NCI-H1436 treated with DMSO at 0.1 percent for 48 hours (cell line): ENCODE results near the gene PARVA.

Source experiments
- DNase-seq: peaks from one replicate; lab custom pipeline; 2025; lab: John Stamatoyannopoulos, UW

Gene PARVA

DNA sequence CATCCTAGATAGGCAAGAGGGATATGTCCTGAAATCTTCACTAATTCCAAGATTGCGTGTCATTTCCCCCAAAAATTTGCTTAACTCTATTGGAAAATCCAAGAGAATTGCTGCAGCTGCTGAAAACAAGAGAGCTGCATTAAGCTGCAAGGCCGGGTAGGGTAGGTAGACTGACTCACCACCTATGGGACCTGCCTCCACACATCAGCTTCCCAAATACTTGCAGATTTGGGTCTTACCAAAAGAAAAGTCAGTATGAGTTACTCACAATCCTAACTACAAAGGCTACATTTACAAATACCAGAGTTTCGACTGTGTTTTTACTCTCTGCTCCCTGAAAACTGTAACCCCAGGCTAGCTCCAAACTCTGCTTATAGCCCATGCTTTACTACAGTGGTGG is 154.3 kb downstream of the PARVA start:
- DNase-seq = no peak

DNA sequence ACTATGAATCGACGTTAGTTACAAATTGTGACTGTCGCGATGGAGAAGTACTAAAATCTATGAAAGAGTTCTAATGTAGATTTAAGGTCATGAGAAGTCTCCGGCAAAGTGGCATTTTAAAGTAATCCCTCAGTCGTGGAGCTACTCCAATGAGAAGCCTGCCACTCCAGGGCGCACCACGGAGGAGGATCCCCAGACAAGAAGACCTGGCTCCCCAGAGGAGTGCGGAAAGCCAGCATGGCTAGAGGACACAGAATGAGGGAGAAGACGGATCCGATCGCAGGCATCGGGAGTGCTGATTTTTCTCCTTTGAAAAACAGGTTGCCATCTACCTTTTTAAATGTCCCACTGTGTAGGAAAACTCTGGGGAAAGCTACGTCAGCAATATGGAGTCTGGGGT is 155.2 kb downstream of the PARVA start:
- DNase-seq = no peak

DNA sequence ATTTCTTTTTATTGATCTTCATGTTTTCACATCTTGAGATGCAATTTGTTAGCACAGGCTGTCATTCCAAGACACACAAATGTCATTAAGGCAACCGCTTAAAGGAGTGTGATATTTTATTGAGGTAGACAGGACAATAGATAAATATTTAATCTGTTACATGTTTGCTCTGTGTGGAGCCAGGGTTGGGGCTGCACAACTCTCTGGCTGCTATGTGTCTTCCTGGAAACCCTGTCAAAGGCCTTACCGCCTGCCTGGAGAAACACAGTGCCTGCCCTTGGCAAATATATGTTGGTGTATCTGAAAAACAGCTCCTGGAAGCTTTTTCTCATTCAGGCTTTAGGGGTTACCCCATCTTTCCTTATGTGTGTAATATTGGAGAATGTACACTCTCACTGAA is 157.2 kb downstream of the PARVA start:
- DNase-seq = no peak

DNA sequence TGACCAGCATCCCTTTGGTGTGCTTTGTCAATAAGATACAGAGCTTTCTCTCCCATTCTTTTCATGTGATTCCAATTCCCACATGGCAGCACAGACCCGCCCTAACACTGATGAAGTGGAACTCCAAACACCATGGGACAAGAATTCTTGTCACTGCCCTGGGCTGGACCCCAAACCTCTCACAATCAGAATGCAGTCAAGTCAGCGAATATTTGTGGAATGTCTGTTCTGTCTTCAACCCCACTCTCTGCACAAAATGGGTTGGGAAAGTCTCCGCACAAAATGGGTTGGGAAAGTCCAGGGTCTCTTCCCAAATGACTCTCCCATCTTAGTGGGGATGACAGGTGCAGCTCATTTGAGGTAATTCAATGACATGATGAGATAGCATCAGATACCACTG is 157.9 kb downstream of the PARVA start:
- DNase-seq = no peak

DNA sequence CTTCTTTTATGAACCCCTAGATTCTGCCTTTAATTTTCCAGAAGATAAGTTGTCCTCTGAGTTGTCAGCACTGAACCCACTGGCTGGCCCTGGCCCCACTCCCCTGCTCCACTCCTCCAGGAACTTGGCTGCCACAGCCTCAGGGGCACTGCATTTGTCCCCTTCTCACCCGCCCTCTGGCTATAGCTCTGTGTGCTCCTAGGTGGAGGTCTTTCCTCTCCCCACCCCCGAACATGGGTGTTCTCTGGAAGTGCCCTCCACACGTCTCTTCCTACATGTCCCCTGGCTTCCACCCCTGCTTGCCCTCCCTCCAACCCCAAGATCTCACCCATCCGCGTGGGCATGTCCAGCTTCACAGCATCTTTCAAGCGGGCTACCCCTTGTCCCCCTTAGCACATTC is 159.2 kb downstream of the PARVA start:
- DNase-seq = no peak

DNA sequence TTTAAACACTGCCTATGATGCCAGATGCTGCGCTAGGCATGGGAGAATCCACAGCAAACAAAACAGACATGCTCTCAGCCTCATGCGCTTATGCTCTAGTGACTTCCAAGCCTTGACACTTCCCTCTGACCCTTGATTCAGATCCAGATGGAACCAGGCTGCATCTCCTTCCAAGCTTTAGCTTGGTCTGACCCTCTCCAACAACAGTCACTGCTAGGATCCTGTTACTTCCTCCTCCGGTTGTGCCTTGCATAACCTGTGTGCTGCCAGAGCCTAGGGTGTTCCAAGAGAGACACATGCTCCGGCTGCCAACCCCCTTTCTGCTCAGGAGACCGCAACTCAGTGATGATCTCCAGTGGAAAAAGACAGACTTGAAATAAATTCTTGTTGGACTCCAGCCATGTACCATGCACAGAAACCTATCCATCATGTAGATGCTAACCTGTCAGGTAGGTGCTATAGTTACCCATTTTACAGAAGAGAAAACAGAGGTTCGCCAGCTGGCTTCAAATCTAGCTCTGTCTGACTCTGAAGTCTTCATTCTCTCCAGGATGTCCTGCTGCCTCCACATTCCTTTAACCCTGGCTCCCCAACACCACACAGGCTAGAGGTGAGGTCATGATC is 160.5 kb downstream of the PARVA start:
- DNase-seq = no peak

DNA sequence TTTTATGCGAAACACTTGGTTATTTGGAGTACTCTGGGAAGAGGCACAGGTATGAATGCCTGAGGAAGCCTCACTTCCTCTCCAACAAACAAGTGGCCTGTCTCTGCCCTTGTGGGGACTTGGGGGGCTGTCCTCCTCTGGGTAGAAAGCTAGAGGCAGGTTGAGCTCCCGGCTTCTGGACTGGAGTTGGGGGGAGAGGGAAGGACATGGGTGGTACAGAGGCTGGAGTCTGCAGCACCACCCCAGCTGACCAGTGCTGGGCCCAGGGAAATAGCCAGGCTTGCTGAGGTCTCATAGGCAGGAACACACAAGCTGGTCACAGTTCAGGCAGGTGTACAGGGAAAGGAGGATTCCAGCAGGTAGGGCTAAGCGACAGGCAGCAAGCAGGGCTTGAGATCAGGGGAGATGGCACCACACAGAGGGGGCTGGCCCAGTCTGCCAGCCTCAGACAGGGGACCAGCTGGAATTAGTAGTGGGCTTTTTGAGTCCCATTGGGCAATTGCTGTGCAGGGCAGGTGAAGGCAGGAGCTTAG is 161.6 kb downstream of the PARVA start:
- DNase-seq = no peak

DNA sequence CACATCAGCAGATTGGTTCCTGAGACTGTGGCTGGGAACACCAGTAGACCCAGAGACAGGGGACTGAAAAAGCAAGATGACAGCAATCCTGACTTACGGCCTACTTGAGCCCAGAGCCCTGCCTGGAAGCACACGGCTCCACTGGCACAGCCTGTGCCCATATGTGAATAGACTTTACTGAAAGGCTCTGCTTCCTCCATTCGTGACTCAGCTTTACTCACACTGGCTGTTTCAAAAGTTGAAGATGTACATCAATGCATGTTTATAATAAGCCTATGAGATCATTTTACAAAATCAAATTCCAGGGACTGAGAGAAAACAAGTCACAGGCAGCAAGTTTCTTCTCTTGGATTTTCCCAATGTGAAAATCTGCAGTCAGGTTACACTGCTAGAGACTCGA is 162.2 kb downstream of the PARVA start:
- no peak for DNase-seq

DNA sequence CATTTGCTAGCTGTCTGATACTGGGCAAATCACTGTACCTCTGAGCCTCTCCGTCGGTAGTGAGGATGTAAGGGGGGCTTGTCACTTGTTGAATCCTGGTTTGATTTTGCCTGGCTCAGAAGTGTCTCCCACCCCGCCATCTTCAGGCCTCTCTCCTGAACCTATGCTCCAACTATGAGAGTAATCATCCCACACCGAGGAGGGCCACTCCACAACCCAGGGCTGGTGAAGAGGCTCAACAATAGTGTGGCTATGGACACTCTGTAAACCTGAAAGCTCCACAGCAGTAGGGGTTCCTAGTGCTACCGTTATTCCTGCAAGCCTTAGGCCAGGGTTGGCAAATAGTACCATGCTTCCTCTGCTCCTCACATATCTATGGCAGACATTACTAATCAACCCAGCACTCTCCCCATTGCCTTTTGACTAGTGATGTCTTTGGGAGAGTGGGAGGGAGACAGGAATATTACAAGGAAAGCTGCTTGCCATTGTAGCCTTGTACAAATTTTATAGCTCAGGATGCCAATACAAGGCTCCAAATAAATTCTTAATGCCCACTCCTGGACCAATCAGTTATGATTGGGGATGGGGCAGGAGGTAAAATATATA is 162.8 kb downstream of the PARVA start:
- no peak for DNase-seq

DNA sequence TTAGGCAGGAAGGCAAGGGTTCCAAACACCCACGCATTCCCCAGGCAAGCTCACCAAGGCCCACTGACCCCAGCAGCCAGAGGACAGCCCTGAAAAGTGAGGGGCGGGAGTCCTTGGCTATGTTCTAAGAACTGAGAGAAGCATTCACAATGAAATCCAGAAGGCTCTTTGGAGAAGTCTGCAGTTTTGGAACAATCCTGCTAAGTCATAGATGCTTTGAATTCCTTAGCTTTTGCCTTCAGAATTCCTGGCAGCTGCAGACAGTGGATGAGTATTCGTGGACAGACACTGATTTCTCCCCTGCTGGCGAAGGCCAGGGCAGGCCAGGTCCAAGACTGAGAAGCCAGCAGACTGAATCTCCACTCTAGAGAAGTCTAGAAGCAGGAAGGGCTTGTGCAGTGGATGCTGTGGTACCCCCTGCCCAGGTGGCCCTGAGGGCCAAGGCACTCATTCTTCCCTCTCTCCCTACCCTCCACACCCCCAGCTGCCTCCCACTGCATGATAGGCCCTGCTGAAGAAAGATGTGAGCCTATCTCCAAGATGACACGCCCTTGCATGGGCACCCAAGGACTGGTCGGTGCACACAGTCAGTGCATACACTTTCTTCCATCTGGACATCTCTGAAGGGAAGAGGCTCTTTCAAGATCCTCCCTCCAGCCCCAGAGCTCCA is 163.7 kb downstream of the PARVA start:
- no peak for DNase-seq

DNA sequence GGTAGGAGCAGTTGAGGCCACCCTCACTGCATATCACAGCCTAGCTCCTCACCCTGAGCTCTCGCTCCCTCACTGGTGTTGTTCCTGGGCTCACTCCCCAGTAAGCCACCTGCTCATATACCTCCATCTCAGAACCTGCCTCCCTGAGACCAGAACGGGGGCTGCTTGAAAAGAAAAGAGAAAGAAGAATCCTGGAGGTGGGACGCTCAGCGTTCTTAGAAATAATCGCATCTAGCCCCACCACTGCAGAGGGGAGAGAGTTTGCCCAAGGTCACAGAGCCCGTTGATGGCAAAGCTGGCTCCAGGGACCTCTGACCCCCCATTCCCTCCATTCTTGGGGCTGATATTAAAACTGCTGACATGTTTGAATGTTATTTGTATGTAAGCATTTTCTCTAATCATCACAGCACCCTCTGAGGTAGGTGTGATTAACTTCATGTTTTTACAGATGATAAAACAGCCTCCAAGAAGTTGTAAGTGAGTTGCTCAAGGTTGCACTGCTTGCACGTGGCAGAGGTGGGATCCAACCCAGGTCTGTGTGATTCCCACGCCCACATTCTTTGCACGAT is 164.3 kb downstream of the PARVA start:
- no peak for DNase-seq

DNA sequence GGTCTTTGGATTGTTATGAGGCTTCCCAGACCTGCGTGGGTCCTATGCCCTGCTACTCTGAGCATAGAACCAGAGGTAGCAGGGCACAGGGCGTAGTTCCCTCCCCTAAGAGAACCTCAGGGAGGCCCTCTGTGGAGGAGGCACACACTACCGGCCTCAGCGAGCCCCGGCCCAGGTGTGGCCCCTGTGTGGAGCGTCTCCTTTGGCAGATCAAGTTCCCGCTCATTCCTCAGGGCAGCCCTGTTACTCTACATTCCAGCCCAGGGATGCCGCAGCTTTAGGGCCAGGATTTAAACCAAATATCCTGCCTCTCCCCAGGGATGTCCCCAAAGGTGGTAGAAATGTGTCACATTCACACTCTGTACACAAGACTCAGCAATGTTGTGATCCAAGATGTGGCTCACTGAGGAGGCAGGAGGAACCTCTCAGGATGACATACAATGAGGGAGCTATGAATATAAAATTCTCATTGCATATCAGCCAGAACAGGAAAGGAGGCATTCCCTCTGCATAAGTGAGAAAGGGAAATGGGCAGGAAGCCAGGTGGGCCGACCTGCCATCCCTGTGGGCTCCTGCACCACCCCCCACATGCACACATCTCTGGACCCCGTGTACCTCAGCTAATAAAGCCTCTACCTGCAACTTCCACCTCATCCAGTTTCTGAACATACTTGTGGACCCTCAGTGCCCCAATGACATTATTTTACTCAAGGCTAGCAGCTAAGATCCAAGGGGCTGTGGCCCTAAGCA is 165.0 kb downstream of the PARVA start:
- DNase-seq = no peak

DNA sequence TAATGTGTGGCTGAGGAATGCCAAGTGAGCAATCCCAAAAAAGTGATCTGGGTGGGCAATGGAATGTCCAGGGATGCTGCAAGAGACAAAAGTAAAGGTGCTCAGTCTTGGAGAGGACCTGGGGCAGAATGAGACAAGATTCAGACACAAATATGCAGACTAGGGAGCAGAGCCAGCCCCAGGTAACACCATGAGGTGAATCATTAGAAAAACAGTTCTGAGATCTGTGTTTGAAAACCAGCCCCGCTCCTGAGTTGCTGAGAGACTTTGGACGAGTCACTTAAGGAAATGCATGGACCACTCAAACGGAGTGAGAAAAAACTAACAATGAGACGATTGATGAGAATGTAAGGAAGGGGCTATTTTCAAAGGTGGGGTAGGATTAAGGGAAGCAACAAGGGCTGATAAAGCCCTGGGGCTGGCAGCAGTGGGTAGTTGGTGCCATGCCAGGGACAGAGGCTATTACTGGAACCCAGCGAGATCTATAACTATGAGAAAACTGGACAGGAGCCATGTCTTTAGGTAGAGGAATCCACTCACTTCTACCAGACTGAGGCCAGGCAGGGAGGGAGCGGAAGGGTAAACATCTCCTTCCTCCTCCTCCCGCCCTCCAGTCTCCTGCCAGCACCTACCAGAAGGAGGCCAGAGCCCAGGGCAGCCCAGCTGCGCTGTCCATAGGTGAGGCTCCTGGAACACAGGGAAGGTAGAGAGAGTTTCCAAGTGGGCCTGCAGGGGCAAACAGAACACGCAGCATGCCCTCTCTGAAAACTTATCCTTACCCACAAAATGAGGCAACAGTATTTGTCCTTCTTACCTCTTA is 166.4 kb downstream of the PARVA start:
- DNase-seq = no peak

DNA sequence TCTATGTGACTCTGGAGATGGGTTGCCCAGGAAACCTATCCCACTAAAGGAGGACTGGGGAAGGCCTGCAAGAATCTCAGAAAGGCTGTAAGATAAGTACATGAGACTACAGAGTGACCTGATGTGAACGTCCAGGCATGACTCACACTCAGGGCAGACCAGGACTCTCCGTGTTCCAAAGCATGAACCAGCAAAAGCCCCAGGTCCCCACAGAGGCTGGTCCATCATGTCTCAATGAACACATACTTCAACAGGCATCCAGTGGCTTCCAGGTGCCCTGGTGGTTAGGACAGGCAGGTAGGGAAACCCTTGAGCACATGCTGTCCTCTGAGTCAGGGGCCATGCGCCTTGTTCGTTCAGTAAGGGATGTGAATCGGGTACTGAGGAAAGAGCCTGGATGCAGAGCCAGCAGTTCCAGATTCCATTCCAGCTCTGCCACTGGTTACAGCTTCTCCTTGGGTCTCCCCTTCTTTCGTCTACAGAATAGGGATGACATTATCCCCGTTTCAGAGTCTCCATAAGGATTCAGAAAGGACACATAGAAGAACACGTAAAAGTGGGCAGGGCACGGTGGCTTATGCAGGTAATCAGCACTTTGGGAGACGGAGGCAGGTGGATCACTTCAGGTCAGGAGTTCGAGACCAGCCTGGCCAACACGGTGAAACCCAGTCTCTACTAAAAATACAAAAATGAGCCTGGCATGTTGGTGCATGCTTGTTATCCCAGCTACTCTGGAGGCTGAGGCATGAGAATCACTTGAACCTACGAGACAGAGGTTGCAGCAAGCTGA is 167.8 kb downstream of the PARVA start:
- no peak for DNase-seq

DNA sequence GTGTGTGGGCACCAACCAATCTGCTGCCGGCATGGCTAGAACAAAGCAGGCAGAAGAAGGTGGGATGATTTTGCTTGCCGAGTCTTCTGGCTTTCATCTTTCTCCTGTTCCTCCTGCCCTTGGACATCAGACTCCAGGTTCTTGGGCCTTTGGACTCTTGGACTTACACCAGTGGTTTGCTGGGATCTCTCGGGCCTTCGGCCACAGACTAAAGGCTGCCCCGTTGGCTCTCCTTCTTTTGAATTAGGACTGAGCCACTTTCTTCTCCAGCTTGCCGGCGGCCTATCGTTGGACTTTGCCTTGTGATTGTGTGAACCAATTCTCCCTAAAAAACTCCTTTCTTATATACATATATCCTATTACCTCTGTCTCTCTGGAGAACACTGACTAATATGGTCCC is 168.8 kb downstream of the PARVA start:
- no peak for DNase-seq

DNA sequence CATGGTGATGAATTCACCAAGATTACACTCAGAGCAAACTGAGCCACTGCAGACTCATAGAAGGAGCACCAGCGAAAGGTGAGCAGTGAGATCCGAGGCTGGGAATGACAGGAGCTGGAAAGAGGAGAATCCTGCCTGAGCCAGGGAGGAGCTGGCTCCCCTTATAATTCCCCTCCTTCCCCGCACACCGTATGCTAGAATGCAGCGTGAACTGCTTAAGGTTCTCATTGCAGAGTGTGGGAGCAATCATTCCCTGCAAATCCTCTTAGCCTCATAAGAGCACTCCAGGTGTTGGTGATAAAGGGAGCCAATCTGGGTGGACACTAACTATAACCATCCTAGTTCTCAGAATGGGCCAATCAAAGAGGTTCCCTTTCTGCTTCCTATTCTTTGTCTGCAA is 169.3 kb downstream of the PARVA start:
- no peak for DNase-seq

DNA sequence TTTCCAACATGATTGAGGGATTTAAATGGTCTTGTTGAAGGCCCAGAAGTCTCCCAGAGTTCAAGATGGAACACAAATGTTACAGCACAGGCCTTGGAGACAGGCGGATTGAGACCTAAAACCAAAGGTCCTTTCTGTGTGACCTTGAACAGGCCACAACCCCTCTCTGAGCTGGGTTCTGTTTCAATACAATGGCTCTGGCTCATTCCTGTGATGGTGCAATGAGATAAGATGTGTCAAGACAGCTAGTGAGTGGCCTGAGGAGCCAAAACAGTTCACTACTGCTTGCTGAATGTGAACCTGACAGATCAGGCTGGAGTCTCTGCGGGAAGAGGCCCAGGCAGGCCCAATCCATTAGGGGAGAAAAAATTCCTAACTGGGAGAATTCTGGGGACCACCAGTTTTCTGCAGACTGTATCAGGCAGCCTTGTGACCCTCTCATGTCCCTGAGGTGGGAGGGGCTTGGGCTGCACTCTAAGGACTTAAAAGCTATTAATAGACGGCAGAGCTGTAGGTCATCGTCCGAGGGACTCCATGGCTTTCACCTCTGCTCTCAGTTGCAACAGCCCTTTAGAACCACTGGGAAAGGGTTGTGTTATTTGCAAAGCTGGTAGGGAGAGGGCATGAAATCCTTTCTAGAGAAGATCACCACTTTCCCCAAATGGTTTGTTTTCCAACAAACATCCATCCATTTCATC is 170.7 kb downstream of the PARVA start:
- no peak for DNase-seq

DNA sequence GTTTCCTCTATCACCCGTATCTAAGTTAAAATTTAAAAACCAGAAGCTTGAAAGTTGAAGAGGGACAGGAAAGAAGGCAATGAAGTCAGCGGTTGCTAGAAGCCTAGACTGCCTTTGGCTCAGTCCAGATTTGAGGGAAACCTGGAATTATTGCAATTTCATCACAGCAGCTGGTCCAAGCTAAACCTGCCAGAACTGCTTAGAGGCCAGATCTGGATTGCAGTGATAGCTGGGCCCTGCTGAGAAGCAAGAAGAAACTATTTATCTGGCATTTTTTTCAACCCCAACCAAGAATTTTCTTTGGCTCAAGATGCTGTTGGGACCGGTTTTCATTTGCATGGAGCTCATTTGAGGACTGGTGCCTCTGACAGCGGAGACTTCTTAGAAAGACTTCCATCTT is 175.3 kb downstream of the PARVA start:
- no peak for DNase-seq

DNA sequence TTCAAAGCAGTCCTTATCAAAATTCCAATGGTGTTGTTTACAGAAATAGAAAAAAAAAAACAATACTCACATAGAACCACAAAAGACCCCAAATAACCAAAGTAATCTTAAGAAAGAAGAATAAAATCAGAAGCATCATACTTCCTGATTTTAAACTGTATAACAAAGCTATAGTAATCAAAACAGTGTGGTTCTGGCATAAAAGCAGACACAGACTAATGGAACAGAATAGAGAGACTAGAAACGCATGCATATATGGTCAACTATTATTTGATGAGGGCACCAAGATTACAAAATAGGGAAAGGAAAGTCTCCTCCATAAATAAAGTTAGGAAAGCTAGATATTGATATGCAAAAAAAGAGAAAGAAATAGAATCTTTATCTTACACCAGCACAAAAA is 176.8 kb downstream of the PARVA start:
- no peak for DNase-seq

DNA sequence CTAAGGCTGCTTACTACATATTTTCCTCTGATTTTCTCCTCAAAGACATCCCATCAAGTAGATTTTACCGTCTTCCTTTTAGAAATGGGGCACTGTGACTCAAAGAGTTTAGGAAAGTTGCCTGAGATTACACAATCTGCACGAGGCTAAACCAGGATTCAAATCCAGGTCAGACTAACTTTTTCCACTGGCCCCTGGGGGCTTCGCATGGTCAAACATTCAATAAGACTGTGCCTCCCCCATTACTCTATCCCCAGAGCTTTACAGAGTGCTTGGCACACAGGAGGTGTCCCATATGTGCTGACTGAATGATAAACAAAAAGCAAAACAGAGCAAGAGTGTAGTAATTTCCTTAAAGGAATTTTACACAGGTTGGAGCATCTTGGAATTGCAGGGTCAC is 178.8 kb downstream of the PARVA start:
- no peak for DNase-seq
